Upper lobe of left lung (tissue), 4 donors: ENCODE data around the gene AP2A2.

Source experiments
- EP300 ChIP-seq, 4 donors: sonication (generic); formaldehyde crosslinking; IDR thresholded peaks; one replicate each; pipeline ENCODE4 v1.5.1; 2017; ENCODE audit warnings: antibody characterized with exemption in 4 of 4, control low read depth in 2 of 4
- POLR2A ChIP-seq, 4 donors: fragments of 450-650 bp; IDR thresholded peaks; one replicate each; pipeline ENCODE4 v1.5.1; 2016 to 2017; ENCODE audit warnings: antibody characterized with exemption in 4 of 4, mild to moderate bottlenecking in 2 of 4
- TF ChIP-seq, protein P1 (sequence below), 6 experiments: fragments of 450-650 bp in 4 of 6; fragments of 200-600 bp in 2 of 6; sonication (generic) in 2 of 6; IDR thresholded peaks; one replicate each; pipeline ENCODE4 v1.5.1; 2016 to 2019; ENCODE audit warnings: antibody characterized with exemption in 6 of 6

DNA sequence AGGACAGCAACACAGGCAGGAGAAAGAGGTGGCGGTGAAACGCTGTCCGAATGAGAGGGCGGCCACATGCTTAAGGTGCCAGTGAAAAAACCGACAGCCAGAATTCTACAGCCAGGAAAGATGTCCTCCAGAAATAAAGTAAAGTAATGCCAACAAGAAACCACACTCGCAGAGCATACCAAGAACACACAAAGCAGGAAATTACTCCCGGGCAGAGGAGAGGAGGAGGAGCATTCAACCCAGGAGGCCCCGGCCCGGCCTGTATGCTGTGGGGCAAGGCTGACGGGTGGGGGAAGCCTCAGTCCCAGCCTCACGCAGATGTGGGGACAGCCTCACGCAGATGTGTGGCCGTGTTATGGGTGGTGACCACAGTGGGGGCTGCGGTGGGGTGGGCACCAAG is 43.1 kb upstream of the AP2A2 start:
- TF ChIP-seq, protein P1, sequence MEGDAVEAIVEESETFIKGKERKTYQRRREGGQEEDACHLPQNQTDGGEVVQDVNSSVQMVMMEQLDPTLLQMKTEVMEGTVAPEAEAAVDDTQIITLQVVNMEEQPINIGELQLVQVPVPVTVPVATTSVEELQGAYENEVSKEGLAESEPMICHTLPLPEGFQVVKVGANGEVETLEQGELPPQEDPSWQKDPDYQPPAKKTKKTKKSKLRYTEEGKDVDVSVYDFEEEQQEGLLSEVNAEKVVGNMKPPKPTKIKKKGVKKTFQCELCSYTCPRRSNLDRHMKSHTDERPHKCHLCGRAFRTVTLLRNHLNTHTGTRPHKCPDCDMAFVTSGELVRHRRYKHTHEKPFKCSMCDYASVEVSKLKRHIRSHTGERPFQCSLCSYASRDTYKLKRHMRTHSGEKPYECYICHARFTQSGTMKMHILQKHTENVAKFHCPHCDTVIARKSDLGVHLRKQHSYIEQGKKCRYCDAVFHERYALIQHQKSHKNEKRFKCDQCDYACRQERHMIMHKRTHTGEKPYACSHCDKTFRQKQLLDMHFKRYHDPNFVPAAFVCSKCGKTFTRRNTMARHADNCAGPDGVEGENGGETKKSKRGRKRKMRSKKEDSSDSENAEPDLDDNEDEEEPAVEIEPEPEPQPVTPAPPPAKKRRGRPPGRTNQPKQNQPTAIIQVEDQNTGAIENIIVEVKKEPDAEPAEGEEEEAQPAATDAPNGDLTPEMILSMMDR (IDR thresholded peaks at IDR 0.05), result no peak
- TF ChIP-seq POLR2A (IDR thresholded peaks at IDR 0.05), result no peak
- TF ChIP-seq EP300 (IDR thresholded peaks at IDR 0.05), result no peak
